ENCODE measurements around the gene SPTBN1. TPM values are rescaled to one million over a fixed set of nuclear protein-coding genes. Genes with fewer than 3 reads are reported as not detected.
"Not testable (repeated sequence)": the region's sequence is repeated elsewhere in the genome, so short reads cannot be mapped to it uniquely, and the experiment has no call there.

The SPTBN1 gene
- total and polyA plus RNA-seq, 2 of the 13 experiments (the other 11 are each of a cell fraction or from before 2014, with no cell fraction given), result 123 to 299 TPM

- FAIRE-seq; H3K36me3 ChIP-seq (replicated peaks in 1 of 2; ENCODE audit: control insufficient read depth in 1 of 2, insufficient read depth in 2 of 2, low read length in 2 of 2); DNase-seq (ENCODE audit: low spot score); intact Hi-C loops (cut with micrococcal nuclease; ENCODE audit: unreplicated experiment); H3K9me3 ChIP-seq (ENCODE audit: low read length); BruUV-seq (replicated peaks); H3K4me3 ChIP-seq (replicated peaks in 1 of 3; ENCODE audit: insufficient read depth in 1 of 3, low read depth in 2 of 3, low read length in 3 of 3); H3K9ac ChIP-seq (ENCODE audit: insufficient read depth, low read depth, low read length); ATAC-seq; in situ Hi-C loops (cut with HindIII; ENCODE audit: extremely low pct_ligation_motif_present, low pct_unique_long_range_greater_than_20kb); POLR2A ChIA-PET; H2AFZ ChIP-seq (ENCODE audit: low read length); H3K27ac ChIP-seq (ENCODE audit: extremely low read length, insufficient read depth, low read length); H3K27me3 ChIP-seq (ENCODE audit: control insufficient read depth in 1 of 2, insufficient read depth in 2 of 2, low read length in 2 of 2); H3K4me2 ChIP-seq (ENCODE audit: low read depth, low read length); CTCF ChIA-PET (ENCODE audit: low intra/inter-chr PET ratio, low total read pairs): not testable (repeated sequence)
- H3K79me2 ChIP-seq (ENCODE audit: insufficient read depth, low read length), result peaks cover 69% of the 10 kb centered on the region
- H3K4me1 ChIP-seq (ENCODE audit: insufficient read depth, low read length), result peaks cover 11% of the 10 kb centered on the region
- peaks cover 15% of the 10 kb centered on the region; the same call in 1 of the 2 replicates for H4K20me1 ChIP-seq (ENCODE audit: insufficient read depth, low read length)
- 98% methylated on average over 7 of the region's 7 CpGs for WGBS (ENCODE audit: low lambda C conversion rate)
Observed at GRCh38 chr2:54518016-54518415, 61.9 kb downstream of the SPTBN1 start.

- in situ Hi-C loops (cut with HindIII; ENCODE audit: extremely low pct_ligation_motif_present, low pct_unique_long_range_greater_than_20kb) (no loop called here), intact Hi-C loops (cut with micrococcal nuclease; ENCODE audit: unreplicated experiment) (no loop called here)
- ATAC-seq (no peak), DNase-seq (ENCODE audit: low spot score) (no peak), FAIRE-seq (no peak)
- Histone ChIP-seq H3K9me3 (ENCODE audit: low read length) (no peaks in the 10 kb centered on the region), H3K27me3 (ENCODE audit: control insufficient read depth in 1 of 2, insufficient read depth in 2 of 2, low read length in 2 of 2) (no peaks in the 10 kb centered on the region), H3K4me1 (ENCODE audit: insufficient read depth, low read length) (peaks cover 12% of the 10 kb centered on the region), H3K79me2 (ENCODE audit: insufficient read depth, low read length) (peaks cover 69% of the 10 kb centered on the region), H3K27ac (ENCODE audit: extremely low read length, insufficient read depth, low read length) (no peak overlapping the region), H3K4me3 (replicated peaks in 1 of 3; ENCODE audit: insufficient read depth in 1 of 3, low read depth in 2 of 3, low read length in 3 of 3) (no peak overlapping the region), H3K36me3 (replicated peaks in 1 of 2; ENCODE audit: control insufficient read depth in 1 of 2, insufficient read depth in 2 of 2, low read length in 2 of 2) (peaks cover 0 to 7% of the 10 kb centered on the region in 2 experiments; a peak in 2 of 5 replicates), H3K4me2 (ENCODE audit: low read depth, low read length) (no peak overlapping the region), H3K9ac (ENCODE audit: insufficient read depth, low read depth, low read length) (no peak overlapping the region), H2AFZ (ENCODE audit: low read length) (no peak overlapping the region), H4K20me1 (ENCODE audit: insufficient read depth, low read length) (peaks cover 15% of the 10 kb centered on the region)
- 93% methylated on average over 2 of the region's 2 CpGs for WGBS (ENCODE audit: low lambda C conversion rate)
- ChIA-PET POLR2A (no interaction called here), CTCF (ENCODE audit: low intra/inter-chr PET ratio, low total read pairs) (no interaction called here)
- TF ChIP-seq, protein P1, sequence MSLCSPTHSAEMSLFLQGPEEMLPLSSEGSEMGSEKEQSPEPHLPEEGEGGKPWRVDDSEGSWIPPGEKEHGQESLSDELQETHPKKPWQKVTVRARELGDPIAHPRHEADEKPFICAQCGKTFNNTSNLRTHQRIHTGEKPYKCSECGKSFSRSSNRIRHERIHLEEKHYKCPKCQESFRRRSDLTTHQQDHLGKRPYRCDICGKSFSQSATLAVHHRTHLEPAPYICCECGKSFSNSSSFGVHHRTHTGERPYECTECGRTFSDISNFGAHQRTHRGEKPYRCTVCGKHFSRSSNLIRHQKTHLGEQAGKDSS (CRISPR knock-in tag; IDR thresholded peaks at IDR 0.05; ENCODE audit: borderline replicate concordance, low read depth), result no peak
- TF ChIP-seq ZNF253 (CRISPR knock-in tag; IDR thresholded peaks at IDR 0.05; ENCODE audit: borderline replicate concordance), result no peak
- no peak for TF ChIP-seq PCBP2 (optimal IDR thresholded peaks at IDR 0.05; ENCODE audit: low read depth, low read length, poor library complexity, severe bottlenecking)
- no peak for TF ChIP-seq ZNF430 (CRISPR knock-in tag; IDR thresholded peaks at IDR 0.05)
- no peak for TF ChIP-seq MBNL3 (CRISPR knock-in tag; conservative IDR thresholded peaks at IDR 0.05)
- TF ChIP-seq ISX (CRISPR knock-in tag; conservative IDR thresholded peaks at IDR 0.05), result no peak
- TF ChIP-seq ZNF562 (CRISPR knock-in tag; IDR thresholded peaks at IDR 0.05; ENCODE audit: borderline replicate concordance), result no peak
- TF ChIP-seq, protein P2, sequence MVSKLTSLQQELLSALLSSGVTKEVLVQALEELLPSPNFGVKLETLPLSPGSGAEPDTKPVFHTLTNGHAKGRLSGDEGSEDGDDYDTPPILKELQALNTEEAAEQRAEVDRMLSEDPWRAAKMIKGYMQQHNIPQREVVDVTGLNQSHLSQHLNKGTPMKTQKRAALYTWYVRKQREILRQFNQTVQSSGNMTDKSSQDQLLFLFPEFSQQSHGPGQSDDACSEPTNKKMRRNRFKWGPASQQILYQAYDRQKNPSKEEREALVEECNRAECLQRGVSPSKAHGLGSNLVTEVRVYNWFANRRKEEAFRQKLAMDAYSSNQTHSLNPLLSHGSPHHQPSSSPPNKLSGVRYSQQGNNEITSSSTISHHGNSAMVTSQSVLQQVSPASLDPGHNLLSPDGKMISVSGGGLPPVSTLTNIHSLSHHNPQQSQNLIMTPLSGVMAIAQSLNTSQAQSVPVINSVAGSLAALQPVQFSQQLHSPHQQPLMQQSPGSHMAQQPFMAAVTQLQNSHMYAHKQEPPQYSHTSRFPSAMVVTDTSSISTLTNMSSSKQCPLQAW (CRISPR knock-in tag; IDR thresholded peaks at IDR 0.05), result no peak
- no peak for TF ChIP-seq CBX1 (IDR thresholded peaks at IDR 0.05; ENCODE audit: low read depth)
- no peak for TF ChIP-seq PLSCR1 (CRISPR knock-in tag; IDR thresholded peaks at IDR 0.05; ENCODE audit: borderline replicate concordance)
- TF ChIP-seq, protein P3, sequence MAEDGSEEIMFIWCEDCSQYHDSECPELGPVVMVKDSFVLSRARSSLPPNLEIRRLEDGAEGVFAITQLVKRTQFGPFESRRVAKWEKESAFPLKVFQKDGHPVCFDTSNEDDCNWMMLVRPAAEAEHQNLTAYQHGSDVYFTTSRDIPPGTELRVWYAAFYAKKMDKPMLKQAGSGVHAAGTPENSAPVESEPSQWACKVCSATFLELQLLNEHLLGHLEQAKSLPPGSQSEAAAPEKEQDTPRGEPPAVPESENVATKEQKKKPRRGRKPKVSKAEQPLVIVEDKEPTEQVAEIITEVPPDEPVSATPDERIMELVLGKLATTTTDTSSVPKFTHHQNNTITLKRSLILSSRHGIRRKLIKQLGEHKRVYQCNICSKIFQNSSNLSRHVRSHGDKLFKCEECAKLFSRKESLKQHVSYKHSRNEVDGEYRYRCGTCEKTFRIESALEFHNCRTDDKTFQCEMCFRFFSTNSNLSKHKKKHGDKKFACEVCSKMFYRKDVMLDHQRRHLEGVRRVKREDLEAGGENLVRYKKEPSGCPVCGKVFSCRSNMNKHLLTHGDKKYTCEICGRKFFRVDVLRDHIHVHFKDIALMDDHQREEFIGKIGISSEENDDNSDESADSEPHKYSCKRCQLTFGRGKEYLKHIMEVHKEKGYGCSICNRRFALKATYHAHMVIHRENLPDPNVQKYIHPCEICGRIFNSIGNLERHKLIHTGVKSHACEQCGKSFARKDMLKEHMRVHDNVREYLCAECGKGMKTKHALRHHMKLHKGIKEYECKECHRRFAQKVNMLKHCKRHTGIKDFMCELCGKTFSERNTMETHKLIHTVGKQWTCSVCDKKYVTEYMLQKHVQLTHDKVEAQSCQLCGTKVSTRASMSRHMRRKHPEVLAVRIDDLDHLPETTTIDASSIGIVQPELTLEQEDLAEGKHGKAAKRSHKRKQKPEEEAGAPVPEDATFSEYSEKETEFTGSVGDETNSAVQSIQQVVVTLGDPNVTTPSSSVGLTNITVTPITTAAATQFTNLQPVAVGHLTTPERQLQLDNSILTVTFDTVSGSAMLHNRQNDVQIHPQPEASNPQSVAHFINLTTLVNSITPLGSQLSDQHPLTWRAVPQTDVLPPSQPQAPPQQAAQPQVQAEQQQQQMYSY (CRISPR knock-in tag; IDR thresholded peaks at IDR 0.05), result no peak
- BruUV-seq (replicated peaks), result no TSS peak
Observed at GRCh38 chr2:54518430-54518829, 62.3 kb downstream of the SPTBN1 start.
